Activated CD4-positive, alpha-beta T cell treated with anti-CD3 and anti-CD28 coated beads, Interleukin-2, amount 50 U/mL, for 4 hours (primary cell): Measurements from ENCODE around the gene QSOX1.
"Not testable (repeated sequence)": the region's sequence is repeated elsewhere in the genome, so short reads cannot be mapped to it uniquely, and the experiment has no call there.

Experiments used
- DNase-seq, 2 experiments: peaks; one replicate each; pipeline ENCODE4 v3.0.0-alpha.2; 2020

The QSOX1 gene

DNA sequence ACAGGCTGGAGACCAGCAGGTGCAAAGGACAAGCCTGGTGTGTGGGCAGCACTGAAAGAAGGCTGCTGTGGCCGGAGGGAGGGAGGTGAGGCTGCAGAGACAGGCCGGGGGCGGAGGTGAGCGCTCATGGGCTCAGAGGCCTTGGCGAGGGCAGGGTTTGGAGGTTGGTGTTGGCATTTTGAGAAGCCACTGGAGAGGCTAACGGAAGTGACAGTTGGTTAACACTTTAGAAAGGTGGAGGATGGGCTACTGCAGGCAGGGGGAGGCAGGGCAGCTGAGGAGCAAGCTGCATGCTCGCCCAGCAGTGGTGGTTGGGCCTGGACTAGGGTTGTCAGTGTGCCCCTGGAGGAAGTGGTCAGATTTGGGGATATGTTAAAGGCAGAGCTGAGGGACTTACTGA, 37.5 kb downstream of the QSOX1 start:
- DNase-seq, result no peak

DNA sequence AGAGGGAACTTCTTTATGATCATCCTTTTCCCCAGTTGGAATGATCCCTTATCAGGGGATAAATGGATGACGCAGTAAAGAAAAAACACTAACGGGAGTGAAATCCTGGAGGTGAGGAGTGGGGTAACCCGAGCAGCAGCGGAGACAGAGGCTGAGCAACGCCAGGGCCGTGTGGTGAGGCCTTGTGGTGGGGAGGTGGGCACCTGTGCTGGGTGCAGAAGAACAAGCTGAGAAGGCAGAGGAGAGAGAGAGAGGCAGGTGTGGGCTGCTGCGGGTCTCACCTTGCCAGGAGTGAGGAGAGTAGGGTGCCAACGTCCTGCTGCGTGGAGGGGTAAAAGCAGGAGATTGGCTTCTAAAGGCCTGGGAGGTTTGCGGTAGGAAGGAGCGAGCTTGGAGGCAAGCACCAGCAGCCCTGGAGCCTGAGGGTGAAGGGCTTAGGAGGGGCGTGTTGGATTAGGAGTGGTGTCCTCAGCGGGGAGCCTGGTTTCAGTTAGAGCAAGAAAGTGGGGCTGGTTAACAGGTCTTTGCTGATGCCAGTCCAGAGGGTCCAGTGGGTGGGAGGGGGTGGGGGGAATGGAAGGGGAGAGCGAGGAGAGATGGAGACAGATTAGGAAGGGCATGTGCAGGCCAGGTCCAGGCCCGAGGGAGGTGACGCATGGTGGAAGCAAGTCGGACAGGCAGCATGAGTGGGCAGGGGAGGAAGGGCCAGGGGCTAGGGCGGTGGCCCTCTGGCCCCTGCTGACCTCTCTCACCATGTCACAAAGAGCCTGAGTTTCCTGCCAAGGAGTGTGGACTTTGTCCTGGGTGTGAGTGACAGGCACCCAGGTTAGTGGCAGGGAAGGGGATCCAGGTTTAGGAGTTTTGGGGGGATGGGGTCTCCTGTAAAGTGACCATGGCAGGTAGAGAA, 38.7 kb downstream of the QSOX1 start:
- no peak for DNase-seq

DNA sequence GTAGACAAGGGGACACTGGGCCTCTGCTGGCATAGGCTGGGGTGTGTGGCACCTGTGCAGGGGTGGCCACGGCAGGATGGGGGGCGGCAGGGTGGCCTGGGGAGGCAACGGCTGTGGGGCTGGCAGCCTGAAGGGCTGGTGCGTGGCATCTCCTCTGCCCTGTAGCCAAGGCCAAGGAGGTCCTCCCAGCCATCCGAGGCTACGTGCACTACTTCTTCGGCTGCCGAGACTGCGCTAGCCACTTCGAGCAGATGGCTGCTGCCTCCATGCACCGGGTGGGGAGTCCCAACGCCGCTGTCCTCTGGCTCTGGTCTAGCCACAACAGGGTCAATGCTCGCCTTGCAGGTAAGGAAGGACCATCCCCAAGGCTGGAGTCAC, 39.4 kb downstream of the QSOX1 start:
- no peak for DNase-seq

DNA sequence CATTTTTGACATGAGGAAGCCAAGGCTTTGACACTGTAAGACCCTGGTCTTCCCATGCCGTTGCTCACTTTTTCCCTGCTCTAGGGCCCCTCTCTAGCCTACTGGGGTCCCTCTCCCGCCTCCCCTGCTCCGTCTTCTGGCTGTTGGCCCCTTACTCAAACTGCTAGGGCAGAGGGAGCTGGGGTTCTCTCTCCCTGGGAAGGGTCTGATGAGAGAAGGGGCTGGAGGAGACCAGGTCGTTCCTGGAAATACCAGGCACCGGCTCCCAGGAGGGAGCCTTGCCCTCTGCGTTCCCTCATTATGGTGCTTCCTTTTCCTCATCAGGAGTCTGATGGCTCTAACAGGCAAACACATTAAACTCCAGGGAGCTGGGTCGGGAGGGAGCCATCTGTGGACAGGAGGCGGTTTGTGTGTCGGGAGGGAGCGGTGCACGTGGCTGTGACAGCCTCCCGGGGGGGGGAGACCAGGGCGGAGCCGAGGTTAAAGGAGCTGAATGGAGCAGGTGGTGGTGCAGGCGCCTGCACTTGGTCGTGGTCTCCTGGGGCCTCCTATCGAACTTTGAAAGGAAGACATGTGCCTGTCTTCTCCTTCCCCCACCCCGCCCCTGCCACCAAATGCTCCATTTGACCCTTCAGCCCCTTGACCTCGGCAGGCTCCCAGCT, 40.0 kb downstream of the QSOX1 start:
- DNase-seq, result no peak

DNA sequence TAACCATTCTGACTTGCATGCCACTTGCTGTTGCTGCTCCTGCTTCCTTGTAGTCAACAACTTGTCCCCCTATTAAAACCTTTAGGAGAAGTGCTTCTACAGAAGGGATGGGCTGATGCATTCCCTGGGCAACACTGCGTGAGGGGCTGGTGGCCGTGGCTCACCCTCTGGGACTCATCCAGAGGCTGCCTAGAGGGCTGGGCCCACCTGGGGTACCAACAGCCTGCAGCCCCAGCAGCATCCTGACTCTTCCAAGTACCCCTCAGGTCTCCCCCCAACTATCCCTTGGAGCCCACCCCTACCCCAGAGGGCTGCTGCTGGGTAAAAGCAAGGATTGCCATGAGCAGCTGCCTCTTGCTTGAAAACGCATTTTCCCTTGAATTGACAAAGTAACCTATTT, 40.7 kb downstream of the QSOX1 start:
- DNase-seq, result no peak

DNA sequence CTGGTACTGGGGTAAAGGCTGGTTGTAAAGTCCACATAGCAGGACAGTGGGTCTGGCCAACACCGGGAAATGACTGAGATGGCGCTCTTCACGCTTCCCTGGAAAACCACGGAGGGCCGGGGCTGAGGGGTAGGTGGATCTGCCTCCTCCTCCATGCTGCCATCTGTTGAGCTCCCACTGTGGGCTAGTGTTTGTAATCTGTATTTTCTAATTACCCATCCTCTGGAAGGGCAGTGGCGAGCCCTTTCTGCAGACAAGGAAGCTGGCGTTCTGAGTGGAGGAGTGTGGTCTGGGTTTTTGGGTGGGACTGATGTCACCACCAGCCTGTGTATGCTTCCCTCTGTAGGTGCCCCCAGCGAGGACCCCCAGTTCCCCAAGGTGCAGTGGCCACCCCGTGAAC, 41.2 kb downstream of the QSOX1 start:
- no peak for DNase-seq

DNA sequence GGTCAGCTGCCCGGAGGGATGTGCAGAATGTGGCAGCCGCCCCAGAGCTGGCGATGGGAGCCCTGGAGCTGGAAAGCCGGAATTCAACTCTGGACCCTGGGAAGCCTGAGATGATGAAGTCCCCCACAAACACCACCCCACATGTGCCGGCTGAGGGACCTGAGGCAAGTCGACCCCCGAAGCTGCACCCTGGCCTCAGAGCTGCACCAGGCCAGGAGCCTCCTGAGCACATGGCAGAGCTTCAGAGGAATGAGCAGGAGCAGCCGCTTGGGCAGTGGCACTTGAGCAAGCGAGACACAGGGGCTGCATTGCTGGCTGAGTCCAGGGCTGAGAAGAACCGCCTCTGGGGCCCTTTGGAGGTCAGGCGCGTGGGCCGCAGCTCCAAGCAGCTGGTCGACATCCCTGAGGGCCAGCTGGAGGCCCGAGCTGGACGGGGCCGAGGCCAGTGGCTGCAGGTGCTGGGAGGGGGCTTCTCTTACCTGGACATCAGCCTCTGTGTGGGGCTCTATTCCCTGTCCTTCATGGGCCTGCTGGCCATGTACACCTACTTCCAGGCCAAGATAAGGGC, 41.9 kb downstream of the QSOX1 start:
- no peak for DNase-seq

DNA sequence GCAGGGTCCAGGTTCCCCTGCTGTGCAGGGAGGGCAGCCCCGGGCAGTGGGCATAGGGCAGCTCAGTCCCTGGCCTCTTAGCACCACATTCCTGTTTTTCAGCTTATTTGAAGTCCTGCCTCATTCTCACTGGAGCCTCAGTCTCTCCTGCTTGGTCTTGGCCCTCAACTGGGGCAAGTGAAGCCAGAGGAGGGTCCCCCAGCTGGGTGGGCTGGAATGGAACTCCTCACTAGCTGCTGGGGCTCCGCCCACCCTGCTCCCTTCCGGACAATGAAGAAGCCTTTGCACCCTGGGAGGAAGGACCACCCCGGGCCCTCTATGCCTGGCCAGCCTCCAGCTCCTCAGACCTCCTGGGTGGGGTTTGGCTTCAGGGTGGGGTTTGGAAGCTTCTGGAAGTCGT, 42.6 kb downstream of the QSOX1 start:
- DNase-seq, result no peak

DNA sequence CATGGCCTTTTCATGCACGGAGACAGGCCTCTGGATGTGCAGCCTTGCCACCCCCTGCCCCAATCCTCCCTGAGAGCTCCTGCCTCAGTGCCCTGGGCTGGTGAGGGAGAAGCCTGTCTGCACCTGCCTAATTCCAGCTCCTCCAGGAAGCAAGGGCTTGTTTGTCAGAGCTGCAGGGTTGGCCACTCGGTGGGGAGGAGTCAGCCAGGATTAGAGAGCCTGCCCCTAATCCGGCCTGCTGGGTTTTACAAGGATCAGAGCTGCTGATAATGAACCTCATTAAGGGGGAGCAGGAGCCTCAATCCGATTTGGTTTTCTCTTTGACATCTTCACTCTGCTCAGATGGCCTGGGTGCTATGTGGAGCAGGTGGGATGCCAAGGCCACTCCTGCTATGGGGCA, 43.5 kb downstream of the QSOX1 start:
- DNase-seq, result no peak

DNA sequence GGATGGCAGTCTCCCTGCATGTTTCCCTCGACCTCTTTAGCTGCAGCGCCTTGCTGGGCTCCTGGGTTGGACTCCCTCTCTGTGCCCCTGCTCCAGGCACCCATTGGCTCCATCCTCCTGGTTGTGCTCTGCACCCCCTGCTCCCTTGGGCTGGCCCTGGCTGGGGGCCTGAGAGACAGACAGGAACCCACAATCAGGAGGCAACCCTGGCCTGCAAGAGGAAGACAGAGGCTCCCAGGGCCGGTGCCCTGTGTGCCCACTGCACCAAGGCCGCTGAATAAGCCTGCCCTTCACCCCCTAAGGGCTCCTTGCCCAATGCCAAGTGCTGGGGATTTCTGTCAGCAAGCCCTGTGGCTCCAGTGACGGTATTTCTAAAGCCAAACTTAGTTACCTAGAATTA, 43.9 kb downstream of the QSOX1 start:
- no peak for DNase-seq

DNA sequence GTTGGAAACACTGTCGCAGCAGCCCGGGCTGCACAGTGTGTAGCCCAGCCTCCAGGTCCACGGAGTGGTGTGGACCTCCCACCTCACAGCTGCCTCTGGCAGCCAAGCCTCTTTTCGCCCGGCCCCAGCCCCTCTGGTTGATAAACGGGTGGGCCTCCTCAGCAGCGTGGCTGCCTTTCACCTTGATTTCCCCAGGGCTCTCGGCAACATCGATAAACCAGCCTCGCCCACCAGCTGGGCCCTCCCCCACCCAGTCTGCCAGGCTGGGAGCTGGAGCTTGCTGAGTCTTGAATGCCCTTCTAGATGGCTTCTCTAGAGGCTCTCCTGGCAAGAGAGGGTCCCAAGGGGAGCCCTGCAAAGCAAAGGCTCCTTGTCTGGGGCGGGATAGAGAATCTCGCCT, 44.3 kb downstream of the QSOX1 start:
- no peak for DNase-seq

DNA sequence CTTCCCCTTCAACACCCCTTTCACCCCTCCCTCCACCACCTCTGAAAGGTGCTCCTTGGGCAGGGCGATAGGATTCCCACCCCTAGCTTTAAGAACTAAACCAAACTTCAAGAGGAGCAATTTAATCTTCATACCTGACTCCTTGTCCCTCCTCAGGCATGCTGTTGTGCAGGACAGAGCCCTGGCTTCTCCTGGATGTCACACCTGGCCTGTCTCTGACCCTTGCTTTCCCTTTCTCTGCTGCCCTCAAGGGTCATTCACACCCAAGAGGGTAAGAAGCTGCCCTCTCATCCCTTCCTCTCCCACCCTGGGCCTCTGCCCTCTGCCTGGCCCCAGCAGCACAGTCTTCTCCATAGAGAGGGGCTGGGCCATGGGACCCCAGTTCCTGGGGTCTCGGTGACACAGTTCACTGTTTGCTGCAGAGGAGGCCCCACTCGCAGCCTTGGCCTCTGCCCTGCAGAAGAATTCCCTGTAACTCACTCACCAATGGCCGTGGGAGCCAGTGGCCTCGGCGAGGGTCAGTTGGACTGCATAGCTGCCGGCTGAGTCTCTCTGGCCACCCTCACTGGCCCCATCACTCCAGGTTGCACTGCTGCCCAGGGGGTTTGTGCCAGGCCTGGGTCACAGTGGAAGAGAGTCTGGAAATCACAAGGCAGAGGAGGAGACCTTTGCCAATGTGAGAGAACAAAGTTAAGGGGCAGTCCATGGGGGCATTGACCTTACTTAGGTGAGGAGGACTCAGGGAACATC, 47.0 kb downstream of the QSOX1 start:
- no peak for DNase-seq

DNA sequence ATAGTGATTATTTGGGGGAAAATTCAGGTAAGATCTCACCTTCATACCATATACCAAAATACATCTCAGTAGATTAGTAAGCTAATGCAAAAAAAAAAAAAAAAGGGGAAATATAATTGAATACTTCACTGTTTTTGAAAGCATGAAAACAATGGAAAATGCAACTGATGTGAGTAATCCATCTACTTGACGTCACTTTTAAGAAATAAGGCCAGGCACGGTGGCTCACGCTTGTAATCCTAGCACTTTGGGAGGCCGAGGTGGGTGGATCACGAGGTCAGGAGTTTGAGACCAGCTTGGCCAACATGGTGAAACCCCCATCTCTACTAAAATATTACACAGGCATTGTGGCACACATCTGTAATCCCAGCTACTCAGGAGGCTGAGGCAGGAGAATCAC, 47.9 kb downstream of the QSOX1 start:
- not testable (repeated sequence) for DNase-seq

DNA sequence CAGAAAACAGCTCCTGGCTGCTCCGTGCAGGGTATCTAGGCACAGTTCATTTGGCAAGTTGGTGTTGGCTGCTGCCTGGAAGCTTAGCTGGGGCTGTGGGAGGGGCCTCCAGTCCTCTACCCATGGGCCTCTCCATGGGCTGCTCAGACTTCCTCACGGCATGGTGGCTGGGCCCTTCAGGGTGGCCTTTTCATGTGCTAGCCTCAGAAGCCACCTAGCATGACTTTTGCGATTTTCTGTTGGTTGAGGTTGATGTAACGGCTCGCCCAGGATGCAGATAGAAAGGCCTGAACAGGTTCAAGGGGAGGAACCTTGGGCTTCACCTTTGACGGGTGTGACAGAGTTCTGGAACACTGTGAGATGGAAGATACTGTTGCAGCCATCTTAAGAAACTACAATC, 49.6 kb downstream of the QSOX1 start:
- no peak for DNase-seq

DNA sequence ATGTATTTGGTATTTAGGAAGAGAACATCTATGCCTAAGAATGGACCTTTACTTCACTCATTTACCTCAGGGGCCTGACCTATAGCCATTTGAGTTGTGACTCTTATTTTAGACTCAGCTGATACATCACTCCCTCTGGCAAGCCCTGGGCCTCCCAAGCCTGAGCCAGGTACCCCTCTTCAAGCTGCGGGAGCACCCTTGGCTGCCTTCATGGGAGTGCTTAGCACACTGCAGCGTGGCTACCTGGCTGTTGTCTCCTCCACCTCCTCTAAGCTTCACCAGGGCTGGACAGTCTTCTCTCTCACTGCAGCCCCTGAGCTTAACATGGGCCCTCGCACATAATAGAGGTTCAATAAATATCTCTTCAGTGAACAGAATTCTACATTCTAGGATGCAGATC, 51.9 kb downstream of the QSOX1 start:
- DNase-seq, result no peak

DNA sequence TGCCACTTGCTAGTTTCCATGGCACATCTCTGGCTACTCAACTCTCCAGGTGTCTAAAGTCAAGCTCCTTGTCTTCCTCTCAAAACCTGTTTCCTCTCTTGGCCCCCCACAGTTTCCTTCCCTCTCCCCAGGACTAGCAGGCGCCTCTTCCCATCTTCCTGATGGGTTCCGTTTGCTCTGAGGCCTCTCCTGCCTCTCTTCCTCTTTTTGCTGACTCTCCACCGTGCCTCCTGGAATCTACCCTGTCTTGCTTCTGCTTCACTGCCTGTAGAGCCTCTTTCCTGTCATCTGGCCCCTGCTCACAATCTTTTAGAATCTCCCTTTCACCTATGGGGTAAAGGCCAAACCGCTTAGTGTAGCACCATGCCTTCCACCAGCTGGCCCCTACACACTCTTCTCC, 53.6 kb downstream of the QSOX1 start:
- no peak for DNase-seq

DNA sequence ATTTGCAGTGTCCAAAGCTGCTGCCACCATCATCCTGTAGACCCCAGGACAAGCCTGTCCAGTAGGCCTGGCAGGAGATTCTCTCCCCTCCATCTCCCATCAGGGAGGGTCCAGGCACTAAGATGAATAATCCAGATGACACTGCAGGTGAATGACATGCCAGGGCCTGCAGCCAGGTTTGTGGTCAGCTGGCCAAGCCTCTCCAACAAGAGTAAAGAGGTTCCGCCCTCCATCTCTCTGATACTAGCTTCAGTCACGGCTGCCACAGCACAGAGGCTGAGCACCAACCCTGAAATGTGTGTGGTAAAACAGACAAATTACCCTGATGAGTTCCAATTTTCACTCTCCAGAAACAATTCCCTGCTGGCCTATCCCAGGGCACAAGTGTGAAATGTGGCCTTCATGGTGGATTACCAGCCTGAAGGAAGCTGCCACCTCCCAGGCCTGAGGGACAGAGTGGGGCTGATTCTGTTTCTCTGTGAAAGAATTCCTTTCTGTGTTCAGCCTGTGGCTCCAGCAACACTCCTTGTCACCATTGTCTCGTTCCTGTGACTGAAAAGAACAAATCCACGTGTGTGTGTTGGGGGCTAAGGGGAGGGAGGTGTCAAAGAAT, 55.4 kb downstream of the QSOX1 start:
- DNase-seq, result no peak

DNA sequence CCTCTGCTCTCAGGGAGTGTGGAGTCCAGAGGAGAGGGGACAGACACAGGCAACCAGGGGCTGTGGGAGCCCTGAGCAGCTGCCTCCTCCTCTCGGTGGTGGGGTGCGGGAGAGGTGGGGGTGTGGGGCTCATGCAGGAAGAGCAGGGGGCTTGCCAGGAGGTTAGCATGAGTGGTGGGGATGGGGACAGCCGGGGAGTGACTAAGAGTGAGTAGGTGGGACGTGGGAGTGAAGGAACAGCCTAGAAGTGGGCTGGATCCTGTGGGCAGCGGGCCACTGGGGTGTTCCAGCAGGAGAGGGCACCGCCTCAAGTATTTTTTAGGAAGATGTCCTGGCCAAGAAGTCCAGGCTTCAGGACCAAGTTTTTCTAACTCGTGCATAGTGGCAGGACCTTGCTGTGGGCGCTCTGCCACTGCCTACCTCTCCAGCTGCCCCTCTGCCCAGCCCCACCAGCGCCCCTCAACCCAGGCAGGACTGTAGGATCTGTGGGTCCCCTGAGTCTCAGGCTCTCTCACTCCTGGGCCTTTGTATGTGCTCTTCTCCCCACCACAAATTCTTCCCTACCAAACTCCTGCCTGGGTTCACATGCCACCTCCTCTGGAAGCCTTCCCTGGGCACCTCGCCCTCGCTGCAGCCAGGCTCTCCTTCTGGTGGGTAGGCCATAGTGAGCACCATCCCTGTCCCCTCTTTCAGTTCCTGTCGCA, 56.6 kb downstream of the QSOX1 start:
- no peak for DNase-seq

DNA sequence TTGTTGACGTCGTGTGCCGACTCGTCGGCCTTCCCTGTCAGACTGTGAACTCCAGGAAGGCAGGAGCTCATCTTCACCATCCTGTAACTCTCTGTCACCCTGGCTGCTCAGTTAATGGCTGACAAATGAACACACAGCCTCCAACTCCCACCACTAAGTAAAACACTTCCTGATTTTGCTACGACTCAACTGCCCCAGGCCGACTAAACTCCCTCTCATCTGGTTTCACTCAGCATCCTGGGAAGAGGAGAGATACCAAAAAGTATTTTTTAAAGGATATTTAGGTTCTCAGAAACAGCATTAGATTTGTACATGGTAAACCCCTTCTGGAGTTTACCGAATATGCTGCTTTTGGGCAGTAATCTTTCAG, 57.2 kb downstream of the QSOX1 start:
- DNase-seq, result no peak

DNA sequence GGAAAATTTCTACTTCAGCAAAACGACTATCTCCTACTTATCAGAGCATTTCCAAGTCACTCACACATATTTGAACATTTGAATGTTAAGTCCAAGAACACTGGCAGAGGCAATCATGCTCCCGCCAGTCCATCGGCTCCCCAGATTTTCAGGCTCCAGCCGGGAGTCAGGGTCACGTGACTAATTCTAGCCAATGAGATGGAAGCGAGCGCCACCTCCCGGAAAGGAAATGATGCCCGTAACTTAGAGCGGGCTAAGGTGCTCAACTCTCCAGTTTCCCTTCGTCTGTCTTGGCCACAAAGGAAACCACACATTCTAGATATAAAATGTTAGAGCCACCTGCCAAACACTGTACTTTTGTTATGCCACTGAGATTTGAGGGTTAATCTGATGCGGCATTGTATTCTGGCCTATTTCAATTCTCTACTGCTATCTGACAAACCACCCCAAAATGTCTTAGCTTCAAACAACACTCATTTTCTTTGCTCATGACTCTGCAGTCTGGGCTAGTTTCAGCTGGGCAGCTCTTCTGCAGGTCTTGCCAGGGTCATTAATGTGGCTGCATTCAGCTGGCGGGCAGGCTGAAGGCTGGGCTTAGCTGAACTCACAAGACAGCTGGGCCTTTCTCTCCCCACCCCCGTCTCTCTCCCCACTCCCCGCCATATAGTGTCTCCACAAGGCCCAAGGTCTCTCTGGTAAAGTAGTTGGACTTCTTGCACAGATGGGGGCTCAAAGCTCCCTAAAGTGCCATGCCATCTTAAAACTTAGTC, 58.9 kb downstream of the QSOX1 start:
- no peak for DNase-seq

DNA sequence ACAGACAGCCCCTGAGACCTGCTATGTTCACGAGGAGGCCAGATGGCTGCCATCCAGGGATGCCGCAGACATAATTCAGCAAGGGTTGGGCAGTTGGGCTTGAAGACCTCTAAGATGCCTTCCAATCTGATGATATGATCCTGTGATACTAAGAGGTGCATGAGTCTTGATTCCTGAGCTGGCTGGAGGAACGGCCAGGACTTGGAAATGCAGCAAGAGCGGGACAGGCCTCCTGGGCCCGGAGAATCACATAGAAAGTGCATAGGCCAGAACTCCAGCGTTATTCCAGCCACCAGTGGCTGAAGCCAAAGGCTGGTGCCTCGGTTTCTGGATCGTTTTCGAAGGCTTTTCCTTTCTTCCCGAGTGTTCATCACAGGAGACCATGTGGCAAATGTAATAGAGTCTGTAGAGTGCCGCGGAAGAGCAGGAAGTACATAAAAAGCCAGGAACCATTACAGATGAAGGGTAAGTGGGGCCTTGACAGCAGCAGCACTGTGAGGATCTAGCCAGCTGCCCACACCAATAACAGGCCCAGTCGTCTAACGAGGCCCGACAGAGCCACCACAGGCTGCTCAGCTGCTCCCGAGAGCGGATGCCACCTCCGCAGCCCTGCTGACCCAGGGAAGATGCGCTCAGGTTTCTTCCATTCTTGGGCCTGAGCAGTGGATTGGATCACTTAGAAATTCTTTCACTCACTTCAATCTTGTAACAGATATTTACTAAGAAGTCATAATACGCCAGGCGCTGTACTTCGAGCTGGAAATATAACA, 61.4 kb downstream of the QSOX1 start:
- no peak for DNase-seq
